DMS 273 (cell line): ENCODE results near the gene CHST15.
"Not testable (repeated sequence)": the region's sequence is repeated elsewhere in the genome, so short reads cannot be mapped to it uniquely, and the experiment has no call there.

Experiments
- DNase-seq: peaks from one replicate; lab custom pipeline; 2025; ENCODE audit not compliant: unreplicated experiment; lab: John Stamatoyannopoulos, UW

Gene CHST15

DNA sequence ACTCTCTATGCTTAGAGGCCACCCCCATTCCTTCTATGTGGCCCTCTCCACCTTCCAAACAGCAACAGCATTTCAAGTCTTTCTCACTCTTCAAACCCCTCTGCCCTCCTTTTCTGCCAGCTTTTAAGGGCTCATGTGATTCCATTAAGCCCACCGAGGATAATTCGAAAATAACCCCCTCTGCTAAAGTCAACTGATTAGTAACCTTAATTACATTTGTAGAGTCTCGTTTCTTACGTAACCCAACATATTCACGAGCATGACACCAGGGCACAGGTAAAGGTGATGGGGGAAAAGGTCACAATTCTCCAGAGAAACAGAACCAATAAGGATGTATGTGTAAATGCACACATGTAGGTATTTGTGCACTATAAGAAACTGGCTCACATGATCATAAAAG lies 6.7 kb upstream of the CHST15 start:
- DNase-seq = no peak

DNA sequence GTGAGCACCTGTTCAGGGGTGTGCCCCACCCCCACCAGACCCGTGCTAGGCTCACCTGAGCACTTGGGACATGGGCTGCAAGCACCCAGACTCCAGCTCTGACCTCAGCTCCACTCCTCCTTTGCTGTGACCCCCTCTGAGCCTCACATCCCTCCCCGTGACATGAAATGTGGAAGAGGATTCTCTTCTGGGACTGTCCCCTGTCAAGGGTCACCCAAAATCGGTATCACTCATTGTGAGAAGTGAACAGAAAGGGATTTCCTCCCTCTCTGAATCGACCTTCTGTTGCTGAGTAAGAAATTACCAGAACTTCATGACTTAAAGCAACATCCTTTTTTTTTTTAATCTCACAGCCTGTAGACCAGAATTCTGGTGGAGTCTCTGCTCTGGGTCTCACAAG lies 6.2 kb upstream of the CHST15 start:
- DNase-seq = no peak

DNA sequence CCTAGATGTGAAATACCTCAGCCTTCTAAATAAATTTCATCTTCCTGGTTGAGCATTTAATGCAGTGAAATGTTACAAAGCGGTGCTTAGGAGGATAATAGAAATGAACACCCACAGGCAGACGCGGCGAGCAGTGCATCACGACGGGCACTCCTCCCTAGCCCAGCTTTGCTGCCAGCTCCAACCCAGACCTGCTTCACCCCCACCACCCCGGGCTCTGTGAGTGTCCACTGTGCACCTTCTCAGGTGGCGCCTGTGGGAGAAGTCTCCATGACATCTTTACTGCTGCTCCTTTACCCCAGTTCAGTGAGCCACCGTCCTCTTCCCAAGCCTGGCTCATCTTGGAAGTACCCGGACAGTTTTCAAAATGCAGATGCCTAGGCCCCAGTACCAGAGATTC lies 5.2 kb upstream of the CHST15 start:
- no peak for DNase-seq

DNA sequence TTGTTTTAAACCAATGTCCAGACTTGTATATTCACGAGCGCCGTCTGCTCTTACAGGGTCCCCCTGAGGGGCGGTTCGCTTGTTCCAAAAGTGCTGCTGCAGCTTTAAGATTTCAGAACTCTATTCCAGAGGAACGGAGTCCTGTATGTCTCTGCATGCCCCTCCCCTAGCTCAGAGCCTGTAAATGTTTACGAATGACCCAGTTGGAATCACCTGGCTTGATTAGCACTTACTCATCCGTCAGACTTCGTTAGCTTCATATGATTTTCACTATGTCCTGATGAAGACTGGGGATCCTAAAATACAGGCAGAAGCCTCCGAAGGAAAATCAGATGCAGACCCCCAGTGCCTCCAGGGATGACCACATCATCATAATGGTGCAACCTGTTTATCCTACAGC lies 4.5 kb upstream of the CHST15 start:
- no peak for DNase-seq

DNA sequence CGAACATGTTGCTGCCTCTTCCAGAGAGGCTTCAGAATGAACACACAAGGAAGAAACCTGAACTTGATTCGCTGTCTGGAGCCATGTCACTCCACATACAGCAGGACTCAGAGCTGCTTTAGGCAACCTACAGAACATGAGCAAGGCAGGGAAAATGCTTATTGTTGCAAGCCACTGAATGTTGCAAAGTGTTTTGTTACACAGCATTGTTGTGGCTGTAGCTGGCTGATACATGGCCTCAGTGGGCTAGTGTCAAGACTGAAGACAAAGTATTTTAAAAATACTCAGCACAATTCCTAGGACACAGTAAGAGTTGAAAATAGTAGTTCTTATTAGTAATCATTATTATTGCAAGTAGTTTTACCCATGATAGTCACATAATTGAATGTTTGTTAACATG lies 3.1 kb upstream of the CHST15 start:
- DNase-seq = no peak

DNA sequence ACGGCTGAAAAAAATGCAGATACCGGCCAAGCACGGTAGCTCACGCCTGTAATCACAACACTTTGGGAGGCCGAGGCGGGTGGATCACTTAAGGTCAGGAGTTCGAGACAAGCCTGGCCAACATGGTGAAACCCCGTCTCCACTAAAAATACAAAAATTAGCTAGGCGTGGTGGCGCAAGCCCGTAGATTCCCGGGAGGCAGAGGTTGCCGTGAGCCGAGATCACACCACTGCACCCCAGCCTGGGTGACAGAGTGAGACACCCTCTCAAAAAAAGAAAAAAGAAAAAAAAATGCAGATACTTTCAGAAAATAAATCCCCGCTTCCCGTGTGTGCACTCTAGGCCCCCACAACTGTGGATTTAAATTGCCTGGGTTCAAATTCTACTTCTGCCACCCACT lies 2.4 kb upstream of the CHST15 start:
- not testable (repeated sequence) for DNase-seq

DNA sequence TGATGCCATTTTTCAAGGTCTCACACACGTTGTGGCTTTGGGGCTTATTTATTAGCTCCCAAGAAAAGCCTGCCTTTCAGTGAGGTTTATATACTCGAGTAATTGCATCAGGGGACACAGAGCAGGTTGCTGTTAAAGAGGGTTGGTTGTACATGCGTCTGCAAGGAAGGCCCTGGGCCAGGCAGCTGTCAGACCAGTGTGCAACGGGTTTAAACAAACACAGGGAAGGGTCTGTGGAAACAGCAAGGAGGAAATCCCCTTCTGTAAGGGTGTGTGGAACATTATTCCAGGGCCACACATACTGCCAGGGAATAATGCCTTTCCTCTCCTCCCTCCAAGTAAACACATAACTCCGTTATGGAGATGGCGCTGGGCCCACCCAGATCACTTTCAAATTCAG lies 1.7 kb upstream of the CHST15 start:
- peak; percentile 1 for DNase-seq

DNA sequence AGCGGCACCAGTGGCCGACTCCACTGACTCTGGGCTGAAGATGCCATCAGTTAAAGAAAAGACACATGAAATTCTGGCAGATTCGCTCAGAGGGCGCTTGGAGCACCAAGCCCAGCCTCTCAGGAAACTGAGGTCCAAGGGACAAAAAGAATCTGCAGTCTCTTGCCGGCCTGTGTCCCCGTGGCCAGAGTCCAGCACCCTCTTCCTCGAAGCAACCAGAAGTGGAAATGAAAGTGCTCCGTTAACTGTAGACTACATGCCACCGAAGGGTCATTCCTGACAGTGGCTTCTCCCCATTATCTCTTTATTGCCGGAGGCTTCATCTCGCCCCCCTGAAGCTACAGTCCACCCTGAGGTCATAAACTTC lies 1.0 kb upstream of the CHST15 start:
- DNase-seq = no peak

DNA sequence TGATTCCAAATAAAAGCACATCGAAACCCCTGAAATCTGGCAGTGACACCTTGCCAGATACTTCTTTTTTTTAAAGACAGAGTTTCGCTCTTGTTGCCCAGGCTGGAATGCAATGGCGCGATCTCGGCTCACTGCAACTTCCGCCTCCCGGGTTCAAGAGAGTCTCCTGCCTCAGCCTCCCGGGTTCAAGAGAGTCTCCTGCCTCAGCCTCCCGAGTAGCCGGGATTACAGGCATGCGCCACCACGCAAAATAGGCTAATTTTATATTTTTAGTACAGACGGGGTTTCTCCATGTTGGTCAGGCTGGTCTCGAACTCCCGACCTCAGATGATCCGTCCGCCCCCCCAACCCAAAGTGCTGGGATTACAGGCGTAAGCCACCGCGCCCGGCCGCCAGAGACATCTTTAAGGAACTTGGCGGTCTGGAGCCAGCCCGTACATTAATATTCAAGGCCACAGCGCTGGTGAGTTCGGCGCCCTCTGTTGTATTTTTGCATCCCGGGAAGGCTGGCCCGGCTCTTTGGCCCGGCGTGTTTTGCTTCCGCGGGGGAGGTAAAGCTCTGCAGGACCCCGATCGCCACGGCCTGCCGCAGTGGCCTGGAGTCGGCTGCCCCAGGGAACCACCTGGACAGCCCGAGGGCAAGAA lies 498 bp upstream of the CHST15 start:
- peak; percentile 41 for DNase-seq

DNA sequence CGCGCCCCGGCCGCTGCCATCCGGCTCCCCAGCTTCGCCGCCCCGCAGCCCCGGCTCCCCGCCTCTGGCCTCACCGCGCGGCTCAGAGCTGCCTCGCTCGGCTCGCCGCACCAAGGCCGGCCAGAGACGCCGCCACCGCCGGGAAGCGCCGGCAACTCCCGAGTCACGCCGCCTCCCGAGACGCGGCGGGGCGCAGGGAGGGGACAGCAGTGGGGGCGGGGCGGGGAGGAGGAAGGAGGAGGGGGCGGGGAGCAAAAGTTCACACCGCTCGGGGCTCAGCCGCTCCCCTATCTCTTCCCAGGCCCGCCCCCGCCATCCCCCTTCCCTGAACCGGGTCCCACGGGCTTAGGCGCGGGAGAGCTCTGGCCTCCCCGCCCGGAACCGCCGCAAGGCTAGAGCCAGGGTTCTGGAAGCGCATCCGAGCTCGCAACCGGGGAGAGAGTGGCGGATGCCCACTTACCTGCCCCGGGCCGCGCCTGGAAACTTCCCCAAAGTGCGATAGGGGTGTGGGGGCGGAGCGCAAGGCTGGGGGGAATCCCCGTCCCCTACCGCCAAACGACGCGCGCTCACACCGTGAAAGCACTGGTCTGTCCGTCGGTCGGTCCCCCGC lies 1.0 kb downstream of the CHST15 start:
- DNase-seq = peak; percentile 52

DNA sequence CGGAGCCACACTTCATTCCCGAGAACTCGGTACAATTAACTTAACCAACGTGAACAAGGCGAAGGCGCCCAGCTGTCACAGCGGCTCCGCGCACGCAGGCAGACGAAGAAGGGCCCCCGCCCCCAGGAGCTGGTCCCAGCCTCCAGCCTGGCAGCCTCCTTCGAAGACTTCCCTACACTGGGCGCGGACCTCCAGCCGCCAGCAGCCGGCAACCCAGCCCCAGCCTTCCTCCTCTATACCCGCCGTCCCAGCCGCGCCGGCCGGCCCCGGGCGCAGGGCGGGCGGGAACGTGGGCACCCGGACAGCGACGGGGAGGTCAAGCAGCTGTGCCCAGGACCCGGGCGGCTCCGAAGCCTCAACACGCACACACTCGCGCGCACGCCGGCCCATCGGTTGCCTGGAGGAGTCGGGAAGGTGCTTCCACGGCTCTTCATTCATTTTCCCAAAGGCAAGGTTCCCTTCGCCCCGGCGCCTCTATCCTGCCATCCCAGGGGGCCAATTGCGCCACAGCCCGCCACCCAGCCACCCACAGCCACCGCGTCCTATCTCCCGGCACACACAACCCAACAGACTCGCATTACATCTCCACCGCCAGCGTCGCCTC lies 1.6 kb downstream of the CHST15 start:
- peak; percentile 51 for DNase-seq

DNA sequence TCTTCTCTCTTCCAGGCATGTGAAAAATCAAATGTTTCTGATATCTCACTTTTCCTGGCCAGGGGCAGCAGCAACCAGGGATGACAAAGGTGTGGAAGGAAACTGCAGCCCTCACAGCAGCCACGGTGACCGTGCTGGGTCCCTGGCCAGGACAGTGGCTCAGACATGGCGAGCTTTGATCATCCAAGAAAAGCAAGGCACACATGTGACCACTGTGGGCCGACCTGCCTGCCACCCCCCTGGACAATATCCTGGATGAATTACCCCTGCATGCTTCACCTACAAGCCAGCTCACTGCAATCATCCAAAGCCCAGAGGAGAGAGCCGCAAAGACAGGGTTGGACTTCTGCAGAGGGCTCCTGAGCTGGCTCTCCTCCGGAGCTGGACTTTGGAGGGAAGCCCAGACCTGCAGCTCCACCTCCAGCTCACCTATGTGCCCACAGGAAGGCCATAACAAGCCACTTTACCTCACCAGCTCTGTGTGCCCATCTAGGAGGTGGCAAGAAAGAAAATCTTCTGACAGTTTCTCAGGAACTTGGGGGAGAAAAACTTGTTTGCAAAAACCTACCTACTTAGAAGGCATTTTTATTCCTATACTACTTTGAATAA lies 2.7 kb downstream of the CHST15 start:
- no peak for DNase-seq

DNA sequence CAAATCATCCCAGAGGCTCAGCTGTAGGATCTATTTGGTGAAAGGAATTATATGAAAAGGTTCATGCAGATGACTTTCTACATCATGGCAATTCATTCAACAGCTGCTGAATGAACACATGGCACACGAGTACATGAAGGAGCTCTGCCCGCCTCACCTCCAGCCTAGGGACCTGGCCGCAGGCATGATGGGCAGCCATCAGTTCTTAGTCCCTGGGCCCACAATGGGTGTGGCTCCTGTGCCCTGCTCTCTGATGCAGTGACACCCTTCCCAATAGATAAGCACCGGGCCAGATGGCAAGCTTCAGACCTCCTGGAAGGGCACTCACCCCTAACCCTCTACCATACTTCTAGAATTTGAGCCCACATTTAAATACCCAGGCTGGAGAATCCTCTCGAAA lies 3.5 kb downstream of the CHST15 start:
- DNase-seq = no peak

DNA sequence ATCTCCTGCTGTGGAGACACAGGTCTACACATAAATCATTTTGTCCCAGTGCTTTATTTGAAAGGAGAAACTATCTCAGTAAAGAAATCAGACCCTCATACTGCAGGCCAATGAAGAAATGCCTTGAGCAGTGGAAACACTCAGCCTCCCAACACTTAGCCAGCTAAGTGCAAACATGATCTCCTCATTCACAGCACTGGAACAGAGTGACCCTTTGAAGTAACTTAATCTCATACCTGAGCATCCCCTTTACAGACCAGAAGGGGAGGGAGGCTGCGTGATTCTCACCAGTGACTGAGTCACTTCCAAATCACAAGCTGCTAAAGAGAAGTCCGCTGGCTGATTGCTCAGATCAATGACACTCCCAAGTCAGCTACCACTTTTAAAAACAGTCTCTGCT lies 4.5 kb downstream of the CHST15 start:
- no peak for DNase-seq

DNA sequence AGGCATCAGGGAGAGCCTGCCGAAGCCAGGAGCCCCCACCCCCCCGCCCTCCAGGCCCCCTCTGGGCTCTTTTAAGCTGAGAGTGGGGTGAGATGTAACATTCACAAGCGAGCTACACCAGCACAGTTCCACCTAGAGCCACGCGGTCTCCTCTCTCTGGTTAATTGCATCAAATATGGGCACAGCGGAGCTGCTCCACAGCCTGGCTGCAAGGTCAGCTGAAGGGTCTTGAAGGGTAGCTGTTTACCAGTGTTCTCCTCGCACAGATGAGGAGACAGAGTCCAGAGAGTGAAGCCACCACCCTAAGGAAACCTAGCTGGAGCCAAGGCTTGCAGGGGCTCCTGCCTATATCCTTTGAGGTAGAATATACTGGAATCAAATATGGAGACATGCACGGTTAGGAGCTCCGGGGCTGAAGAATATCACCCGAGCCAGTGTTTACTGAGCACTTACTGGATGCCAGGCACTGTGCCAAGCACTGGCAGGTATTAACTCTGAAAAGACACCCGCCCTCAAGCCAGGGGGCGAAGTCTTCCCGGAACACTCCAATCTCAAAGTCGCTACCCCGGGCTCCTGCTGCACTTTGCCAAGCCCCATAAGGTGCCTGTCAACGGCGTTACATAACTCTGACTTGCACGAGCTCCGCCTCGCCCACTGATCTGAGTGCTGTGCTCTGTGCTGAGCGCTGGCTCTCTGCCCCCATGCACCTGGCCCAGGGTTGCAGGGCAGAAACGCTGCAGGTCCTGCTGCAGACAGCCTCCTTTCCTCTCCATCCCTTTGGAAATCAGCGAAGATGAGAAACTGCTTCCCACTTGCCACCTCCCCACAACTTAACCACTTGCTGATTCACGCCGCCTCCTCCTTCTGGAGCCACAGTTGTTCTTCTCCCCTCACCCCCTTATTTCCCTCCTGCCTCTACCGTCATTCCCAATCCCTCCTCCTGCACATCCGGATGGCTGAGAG lies 5.4 kb downstream of the CHST15 start:
- DNase-seq = no peak

DNA sequence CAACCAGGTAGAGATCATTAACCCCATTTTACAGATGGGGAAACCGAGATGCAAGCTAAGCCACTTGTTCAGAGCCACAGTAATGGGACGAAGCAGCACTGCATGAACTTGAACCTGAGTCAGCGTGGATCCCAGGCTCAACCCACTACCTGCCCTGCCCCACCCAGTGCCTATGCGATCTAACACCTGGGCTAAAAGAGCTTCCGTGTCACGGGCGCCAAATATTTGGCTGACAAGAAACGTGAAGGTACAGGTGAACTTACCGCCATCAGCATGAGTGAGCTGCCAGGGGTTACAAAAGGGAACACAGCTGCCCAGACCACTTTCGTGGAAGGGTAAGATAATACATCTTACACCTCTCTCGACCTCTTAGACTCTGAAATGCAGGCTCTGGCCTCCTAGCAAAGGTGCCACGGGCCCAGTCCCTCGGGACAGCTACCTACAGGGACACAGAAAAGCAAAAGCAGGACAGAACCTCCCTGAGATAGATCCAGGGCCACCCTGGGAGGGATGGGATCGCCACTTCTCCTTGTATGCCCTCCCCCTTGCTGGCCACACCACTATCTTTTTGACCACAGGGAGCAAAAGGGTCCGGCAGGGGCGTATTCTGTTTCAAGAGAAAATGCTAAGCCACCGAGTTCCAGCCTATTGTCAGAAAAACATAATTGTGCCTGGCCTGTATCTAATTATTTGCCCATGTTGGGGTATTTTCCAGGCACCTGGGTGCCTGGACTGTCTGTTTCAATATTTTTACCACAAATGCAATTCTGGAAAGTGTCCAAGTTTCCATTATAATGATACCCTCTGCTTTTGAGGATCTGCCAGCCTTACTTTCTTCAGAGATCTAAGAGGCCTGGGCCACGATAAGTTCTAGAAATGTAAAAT lies 6.4 kb downstream of the CHST15 start:
- no peak for DNase-seq

DNA sequence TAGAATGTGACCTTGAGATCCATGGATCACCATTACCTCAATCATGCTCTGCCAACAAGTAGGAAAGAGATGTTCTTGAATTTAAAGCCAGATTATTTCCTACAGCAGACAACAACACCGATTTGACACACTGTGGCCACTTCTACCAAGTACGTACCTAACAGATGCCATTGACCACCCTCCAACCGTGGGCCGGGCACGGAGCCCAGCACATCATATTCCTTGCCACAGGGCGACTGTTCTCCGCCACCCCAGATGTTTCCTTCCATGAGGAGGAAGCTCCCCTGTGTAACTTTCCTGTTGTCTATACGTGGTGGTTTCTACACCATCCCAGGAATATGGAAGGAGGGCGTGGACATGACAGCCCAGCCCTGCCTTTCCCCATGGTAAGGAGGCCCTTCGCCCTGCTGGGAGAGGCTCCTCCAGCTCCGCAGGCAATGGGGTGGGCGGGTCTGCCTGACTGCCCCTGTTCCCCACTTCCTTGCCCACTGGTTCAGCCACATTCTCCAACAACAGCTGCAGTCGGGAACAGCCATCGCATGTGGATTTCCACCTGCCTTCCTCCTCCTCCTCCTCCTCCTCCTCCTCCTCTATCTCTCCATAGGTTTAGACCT lies 7.2 kb downstream of the CHST15 start:
- no peak for DNase-seq

DNA sequence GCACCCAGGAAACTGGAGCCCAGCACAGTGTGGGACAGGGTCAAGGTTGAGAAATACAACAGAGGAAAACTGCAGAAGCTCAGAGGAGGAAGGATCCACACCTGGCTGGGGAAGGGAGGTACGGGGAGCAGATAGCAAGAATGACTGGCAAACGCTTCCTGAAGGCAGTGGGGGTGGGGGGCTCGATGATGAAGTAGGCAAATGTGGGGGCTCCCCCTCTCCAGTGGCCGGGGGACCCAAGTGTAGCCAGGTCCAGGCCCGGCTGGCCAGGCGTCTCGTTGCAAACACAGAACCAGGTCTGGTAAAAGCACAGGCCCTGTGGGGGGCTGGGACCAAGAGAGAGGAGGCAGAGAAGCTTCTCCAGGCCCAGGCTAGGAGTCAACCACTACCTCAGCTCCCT lies 7.7 kb downstream of the CHST15 start:
- DNase-seq = no peak

DNA sequence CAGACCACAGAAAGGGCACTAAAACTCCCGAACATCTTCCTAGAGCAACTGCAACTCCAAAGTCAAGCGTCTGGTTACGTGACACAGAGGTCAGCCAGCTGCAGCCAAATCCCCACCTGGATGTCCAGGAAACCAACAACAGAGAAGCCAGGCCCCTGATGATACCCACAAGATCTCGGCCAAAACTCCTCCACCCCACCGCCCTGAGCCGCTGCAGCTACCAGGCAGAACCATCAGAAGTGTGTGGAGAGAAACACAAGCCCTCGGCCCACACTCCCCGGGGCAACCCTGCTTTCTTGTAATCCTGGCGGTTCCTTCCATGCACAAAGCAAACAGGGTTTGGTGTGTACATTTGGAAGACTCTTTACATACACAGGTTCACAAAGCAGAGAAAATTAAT lies 8.7 kb downstream of the CHST15 start:
- no peak for DNase-seq
